ENCODE results near the gene GNAS. TPM values are rescaled to one million over a fixed set of nuclear protein-coding genes. Genes with fewer than 3 reads are reported as not detected.
"Not testable (repeated sequence)": the region's sequence is repeated elsewhere in the genome, so short reads cannot be mapped to it uniquely, and the experiment has no call there.

GNAS gene
- total and polyA plus RNA-seq, 4 donors, result 115 to 360 (median 277) TPM

- Histone ChIP-seq H3K27ac (ENCODE audit: low read depth in 1 of 2, low read length in 2 of 2) (no peak overlapping the region), H3K9ac (ENCODE audit: low read depth in 1 of 2, low read length in 2 of 2) (no peak overlapping the region), H3K9me3 (ENCODE audit: control insufficient read depth in 4 of 4, low read length in 3 of 4) (no peaks in the 10 kb centered on the region), H3K4me3 (ENCODE audit: low read depth in 1 of 3, low read length in 3 of 3) (no peak overlapping the region), H3K4me1 (ENCODE audit: control insufficient read depth in 4 of 4, insufficient read depth in 4 of 4, low read length in 3 of 4) (no peaks in the 10 kb centered on the region), H3K36me3 (ENCODE audit: control insufficient read depth in 4 of 4, insufficient read depth in 3 of 4, low read depth in 1 of 4, low read length in 3 of 4) (no peaks in the 10 kb centered on the region), H3K27me3 (ENCODE audit: control insufficient read depth in 4 of 4, insufficient read depth in 4 of 4, low read length in 3 of 4) (no peaks in the 10 kb centered on the region)
- WGBS, result 79% methylated on average over 10 of the region's 10 CpGs
- TF ChIP-seq HNF4G (IDR thresholded peaks at IDR 0.05) (no peak), GABPA (IDR thresholded peaks at IDR 0.05 in 1 of 2, conservative IDR thresholded peaks at IDR 0.05 in 1 of 2) (no peak), FOXA2 (IDR thresholded peaks at IDR 0.05) (no peak), FOXA1 (IDR thresholded peaks at IDR 0.05) (no peak), ZBTB33 (IDR thresholded peaks at IDR 0.05) (no peak), TAF1 (conservative IDR thresholded peaks at IDR 0.05) (no peak), NR2F2 (IDR thresholded peaks at IDR 0.05) (no peak)
- TF ChIP-seq, protein P1, sequence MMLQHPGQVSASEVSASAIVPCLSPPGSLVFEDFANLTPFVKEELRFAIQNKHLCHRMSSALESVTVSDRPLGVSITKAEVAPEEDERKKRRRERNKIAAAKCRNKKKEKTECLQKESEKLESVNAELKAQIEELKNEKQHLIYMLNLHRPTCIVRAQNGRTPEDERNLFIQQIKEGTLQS (IDR thresholded peaks at IDR 0.05), result no peak
- TF ChIP-seq, protein P2, sequence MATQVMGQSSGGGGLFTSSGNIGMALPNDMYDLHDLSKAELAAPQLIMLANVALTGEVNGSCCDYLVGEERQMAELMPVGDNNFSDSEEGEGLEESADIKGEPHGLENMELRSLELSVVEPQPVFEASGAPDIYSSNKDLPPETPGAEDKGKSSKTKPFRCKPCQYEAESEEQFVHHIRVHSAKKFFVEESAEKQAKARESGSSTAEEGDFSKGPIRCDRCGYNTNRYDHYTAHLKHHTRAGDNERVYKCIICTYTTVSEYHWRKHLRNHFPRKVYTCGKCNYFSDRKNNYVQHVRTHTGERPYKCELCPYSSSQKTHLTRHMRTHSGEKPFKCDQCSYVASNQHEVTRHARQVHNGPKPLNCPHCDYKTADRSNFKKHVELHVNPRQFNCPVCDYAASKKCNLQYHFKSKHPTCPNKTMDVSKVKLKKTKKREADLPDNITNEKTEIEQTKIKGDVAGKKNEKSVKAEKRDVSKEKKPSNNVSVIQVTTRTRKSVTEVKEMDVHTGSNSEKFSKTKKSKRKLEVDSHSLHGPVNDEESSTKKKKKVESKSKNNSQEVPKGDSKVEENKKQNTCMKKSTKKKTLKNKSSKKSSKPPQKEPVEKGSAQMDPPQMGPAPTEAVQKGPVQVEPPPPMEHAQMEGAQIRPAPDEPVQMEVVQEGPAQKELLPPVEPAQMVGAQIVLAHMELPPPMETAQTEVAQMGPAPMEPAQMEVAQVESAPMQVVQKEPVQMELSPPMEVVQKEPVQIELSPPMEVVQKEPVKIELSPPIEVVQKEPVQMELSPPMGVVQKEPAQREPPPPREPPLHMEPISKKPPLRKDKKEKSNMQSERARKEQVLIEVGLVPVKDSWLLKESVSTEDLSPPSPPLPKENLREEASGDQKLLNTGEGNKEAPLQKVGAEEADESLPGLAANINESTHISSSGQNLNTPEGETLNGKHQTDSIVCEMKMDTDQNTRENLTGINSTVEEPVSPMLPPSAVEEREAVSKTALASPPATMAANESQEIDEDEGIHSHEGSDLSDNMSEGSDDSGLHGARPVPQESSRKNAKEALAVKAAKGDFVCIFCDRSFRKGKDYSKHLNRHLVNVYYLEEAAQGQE (IDR thresholded peaks at IDR 0.05), result no peak
- DNase-seq (ENCODE audit: low spot score), result no peak
Observed at GRCh38 chr20:58945965-58946631, 93.6 kb downstream of the GNAS start.

DNA sequence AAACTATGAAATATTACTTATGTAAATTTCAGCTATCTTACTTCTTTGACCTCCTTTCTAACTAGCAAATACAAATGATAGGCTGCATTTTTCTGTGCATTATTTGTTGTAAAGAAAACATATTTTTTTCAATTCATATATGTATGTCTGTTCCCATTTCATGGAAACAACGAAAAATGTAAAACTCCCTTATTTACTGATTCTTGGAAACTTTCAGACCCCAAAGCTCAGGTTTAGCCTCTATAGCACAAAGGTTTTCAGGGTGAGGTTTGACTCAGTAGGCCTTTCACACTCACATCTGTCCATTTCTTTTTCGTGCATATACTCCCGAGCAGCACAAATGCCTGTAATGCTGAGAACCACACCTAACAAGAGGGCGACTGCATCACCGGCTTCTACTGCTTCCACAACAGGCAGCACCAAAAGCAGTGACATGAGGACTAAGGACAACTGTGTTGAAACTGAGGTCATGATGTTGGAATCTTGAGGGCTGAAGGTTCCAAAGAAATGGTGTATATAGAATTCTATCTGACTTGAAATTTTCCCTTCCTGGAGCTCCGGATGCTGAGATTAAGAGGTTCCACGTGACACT lies 95.4 kb downstream of the GNAS start:
- H3K36me3 ChIP-seq (ENCODE audit: control insufficient read depth in 4 of 4, insufficient read depth in 3 of 4, low read depth in 1 of 4, low read length in 3 of 4); H3K4me1 ChIP-seq (ENCODE audit: control insufficient read depth in 4 of 4, insufficient read depth in 4 of 4, low read length in 3 of 4); H3K9ac ChIP-seq (ENCODE audit: low read depth in 1 of 2, low read length in 2 of 2); H3K9me3 ChIP-seq (ENCODE audit: control insufficient read depth in 4 of 4, low read length in 3 of 4); H3K27me3 ChIP-seq (ENCODE audit: control insufficient read depth in 4 of 4, insufficient read depth in 4 of 4, low read length in 3 of 4); H3K4me3 ChIP-seq (ENCODE audit: low read depth in 1 of 3, low read length in 3 of 3); H3K27ac ChIP-seq (ENCODE audit: low read depth in 1 of 2, low read length in 2 of 2); DNase-seq (ENCODE audit: low spot score): not testable (repeated sequence)
- 83% methylated on average over 7 of the region's 7 CpGs for WGBS

- Histone ChIP-seq H3K36me3 (ENCODE audit: control insufficient read depth in 4 of 4, insufficient read depth in 3 of 4, low read depth in 1 of 4, low read length in 3 of 4) (no peaks in the 10 kb centered on the region), H3K4me3 (ENCODE audit: low read depth in 1 of 3, low read length in 3 of 3) (no peak overlapping the region), H3K9ac (ENCODE audit: low read depth in 1 of 2, low read length in 2 of 2) (no peak overlapping the region), H3K27ac (ENCODE audit: low read depth in 1 of 2, low read length in 2 of 2) (no peak overlapping the region), H3K4me1 (ENCODE audit: control insufficient read depth in 4 of 4, insufficient read depth in 4 of 4, low read length in 3 of 4) (no peaks in the 10 kb centered on the region), H3K27me3 (ENCODE audit: control insufficient read depth in 4 of 4, insufficient read depth in 4 of 4, low read length in 3 of 4) (no peaks in the 10 kb centered on the region), H3K9me3 (ENCODE audit: control insufficient read depth in 4 of 4, low read length in 3 of 4) (no peaks in the 10 kb centered on the region)
- DNase-seq (ENCODE audit: low spot score), result no peak
- 71% methylated on average over 5 of the region's 5 CpGs for WGBS
- no peak for TF ChIP-seq YY1 (IDR thresholded peaks at IDR 0.05)
- no peak for TF ChIP-seq NR2F2 (IDR thresholded peaks at IDR 0.05)
- no peak for TF ChIP-seq FOXA1 (IDR thresholded peaks at IDR 0.05)
- TF ChIP-seq TAF1 (conservative IDR thresholded peaks at IDR 0.05), result no peak
- no peak for TF ChIP-seq MAX (IDR thresholded peaks at IDR 0.05)
- TF ChIP-seq, protein P3, sequence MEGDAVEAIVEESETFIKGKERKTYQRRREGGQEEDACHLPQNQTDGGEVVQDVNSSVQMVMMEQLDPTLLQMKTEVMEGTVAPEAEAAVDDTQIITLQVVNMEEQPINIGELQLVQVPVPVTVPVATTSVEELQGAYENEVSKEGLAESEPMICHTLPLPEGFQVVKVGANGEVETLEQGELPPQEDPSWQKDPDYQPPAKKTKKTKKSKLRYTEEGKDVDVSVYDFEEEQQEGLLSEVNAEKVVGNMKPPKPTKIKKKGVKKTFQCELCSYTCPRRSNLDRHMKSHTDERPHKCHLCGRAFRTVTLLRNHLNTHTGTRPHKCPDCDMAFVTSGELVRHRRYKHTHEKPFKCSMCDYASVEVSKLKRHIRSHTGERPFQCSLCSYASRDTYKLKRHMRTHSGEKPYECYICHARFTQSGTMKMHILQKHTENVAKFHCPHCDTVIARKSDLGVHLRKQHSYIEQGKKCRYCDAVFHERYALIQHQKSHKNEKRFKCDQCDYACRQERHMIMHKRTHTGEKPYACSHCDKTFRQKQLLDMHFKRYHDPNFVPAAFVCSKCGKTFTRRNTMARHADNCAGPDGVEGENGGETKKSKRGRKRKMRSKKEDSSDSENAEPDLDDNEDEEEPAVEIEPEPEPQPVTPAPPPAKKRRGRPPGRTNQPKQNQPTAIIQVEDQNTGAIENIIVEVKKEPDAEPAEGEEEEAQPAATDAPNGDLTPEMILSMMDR (IDR thresholded peaks at IDR 0.05; ENCODE audit: low read depth, low read length, missing input control), result no peak
- no peak for TF ChIP-seq FOXA2 (IDR thresholded peaks at IDR 0.05)
- no peak for TF ChIP-seq RXRA (IDR thresholded peaks at IDR 0.05)
- TF ChIP-seq GABPA (IDR thresholded peaks at IDR 0.05 in 1 of 2, conservative IDR thresholded peaks at IDR 0.05 in 1 of 2), result no peak
- no peak for TF ChIP-seq JUND (IDR thresholded peaks at IDR 0.05)
- no peak for TF ChIP-seq RAD21 (IDR thresholded peaks at IDR 0.05)
- no peak for TF ChIP-seq EGR1 (IDR thresholded peaks at IDR 0.05; ENCODE audit: low read depth in 2 of 2)
- TF ChIP-seq SP1 (IDR thresholded peaks at IDR 0.05), result no peak
- TF ChIP-seq ZBTB33 (IDR thresholded peaks at IDR 0.05), result no peak
Observed at GRCh38 chr20:58950603-58951002, 98.1 kb downstream of the GNAS start.

All from liver (tissue), 9 donors.